ENCODE results near the gene TNFAIP8. TPM values are rescaled to one million over a fixed set of nuclear protein-coding genes. Genes with fewer than 3 reads are reported as not detected.
"Not testable (repeated sequence)": the region's sequence is repeated elsewhere in the genome, so short reads cannot be mapped to it uniquely, and the experiment has no call there.

Gene TNFAIP8
- total RNA-seq, 1 donor from 2014 or later, result 40.0 TPM

DNA sequence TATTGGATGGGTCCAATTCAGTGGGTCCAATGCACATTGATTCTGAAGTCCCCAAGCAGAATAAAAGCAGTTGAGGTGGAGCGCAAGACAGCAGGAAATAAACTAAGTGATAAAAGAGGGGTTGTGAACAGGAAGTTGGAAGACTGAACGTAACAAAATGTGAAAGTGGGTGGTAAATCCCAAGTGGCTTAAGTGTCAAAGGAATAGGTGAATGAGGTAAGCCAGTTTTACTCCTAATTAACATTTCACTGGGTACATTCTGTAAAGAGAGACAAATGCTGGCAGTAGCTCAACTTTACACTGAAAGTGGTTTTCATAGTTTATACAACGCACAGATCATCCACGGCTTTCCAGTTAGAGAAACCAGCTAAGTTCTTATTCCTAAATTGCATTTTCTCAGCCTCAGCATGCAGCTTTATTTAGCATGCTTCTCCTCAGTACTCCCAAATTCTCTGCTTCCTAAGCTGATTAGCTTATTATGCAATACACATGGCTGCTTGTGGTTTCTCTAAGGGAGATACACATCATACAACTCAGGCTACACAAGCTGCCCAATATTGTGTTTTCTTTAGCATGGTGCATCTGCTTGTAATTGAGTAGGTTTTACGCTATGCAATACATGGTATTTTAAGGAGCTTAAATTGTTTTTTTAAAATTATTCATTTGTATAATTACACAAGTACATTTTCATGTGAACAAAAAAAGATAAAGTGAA is 62.2 kb downstream of the TNFAIP8 start:
- TF ChIP-seq CTCF (IDR thresholded peaks at IDR 0.05; ENCODE audit: insufficient read depth, low read length, poor library complexity, severe bottlenecking), result no peak
- Histone ChIP-seq H3K4me3 (ENCODE audit: low read depth, low read length) (no peak overlapping the region), H3K27me3 (ENCODE audit: control insufficient read depth, insufficient read depth, low read length) (no peaks in the 10 kb centered on the region), H3K36me3 (ENCODE audit: control insufficient read depth, insufficient read depth, low read length) (no peaks in the 10 kb centered on the region)
- no peak for DNase-seq (ENCODE audit: low read depth)

DNA sequence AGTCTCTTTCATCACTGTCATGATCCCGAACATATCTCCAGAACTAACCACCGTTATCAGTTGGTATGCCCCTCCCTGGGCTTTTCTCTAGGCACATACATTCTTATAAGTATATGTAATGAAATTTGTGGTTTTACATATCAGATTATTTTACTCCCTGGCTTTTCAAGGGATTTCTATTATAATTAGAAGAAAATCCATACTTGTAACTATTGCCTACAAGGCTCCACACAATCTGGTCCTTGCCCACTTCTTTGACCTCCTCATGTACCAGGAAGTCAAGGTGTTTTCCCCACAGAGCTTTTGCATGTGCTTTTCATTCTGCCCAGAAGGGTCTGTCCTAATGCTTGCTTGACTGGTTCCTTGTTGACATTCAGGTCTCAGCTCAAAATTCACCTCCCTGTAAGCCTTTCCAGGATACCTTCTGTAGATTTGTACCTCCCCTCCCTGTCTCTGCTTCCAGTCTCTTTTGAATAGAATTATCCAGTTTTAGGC is 62.8 kb downstream of the TNFAIP8 start:
- no peak overlapping the region for H3K4me3 ChIP-seq (ENCODE audit: low read depth, low read length)
- DNase-seq (ENCODE audit: low read depth), result no peak
- TF ChIP-seq CTCF (IDR thresholded peaks at IDR 0.05; ENCODE audit: insufficient read depth, low read length, poor library complexity, severe bottlenecking), result no peak

GRCh38 chr5:119420169-119420568 is 64.3 kb downstream of the TNFAIP8 start:
- no peaks in the 10 kb centered on the region for H3K27me3 ChIP-seq (ENCODE audit: control insufficient read depth, insufficient read depth, low read length)
- H3K4me3 ChIP-seq (ENCODE audit: low read depth, low read length), result no peak overlapping the region
- DNase-seq (ENCODE audit: low read depth), result no peak
- TF ChIP-seq CTCF (IDR thresholded peaks at IDR 0.05; ENCODE audit: insufficient read depth, low read length, poor library complexity, severe bottlenecking), result no peak
- no peaks in the 10 kb centered on the region for H3K36me3 ChIP-seq (ENCODE audit: control insufficient read depth, insufficient read depth, low read length)

More for the DNA sequence above, 62.8 kb downstream of the TNFAIP8 start:
- Histone ChIP-seq H3K36me3 (ENCODE audit: control insufficient read depth, insufficient read depth, low read length) (no peaks in the 10 kb centered on the region), H3K27me3 (ENCODE audit: control insufficient read depth, insufficient read depth, low read length) (no peaks in the 10 kb centered on the region)

GRCh38 chr5:119426057-119426456 is 70.2 kb downstream of the TNFAIP8 start:
- no peak overlapping the region for H3K4me3 ChIP-seq (ENCODE audit: low read depth, low read length)
- TF ChIP-seq CTCF (IDR thresholded peaks at IDR 0.05; ENCODE audit: insufficient read depth, low read length, poor library complexity, severe bottlenecking), result no peak
- no peaks in the 10 kb centered on the region for H3K27me3 ChIP-seq (ENCODE audit: control insufficient read depth, insufficient read depth, low read length)
- no peaks in the 10 kb centered on the region for H3K36me3 ChIP-seq (ENCODE audit: control insufficient read depth, insufficient read depth, low read length)
- DNase-seq (ENCODE audit: low read depth), result no peak

DNA sequence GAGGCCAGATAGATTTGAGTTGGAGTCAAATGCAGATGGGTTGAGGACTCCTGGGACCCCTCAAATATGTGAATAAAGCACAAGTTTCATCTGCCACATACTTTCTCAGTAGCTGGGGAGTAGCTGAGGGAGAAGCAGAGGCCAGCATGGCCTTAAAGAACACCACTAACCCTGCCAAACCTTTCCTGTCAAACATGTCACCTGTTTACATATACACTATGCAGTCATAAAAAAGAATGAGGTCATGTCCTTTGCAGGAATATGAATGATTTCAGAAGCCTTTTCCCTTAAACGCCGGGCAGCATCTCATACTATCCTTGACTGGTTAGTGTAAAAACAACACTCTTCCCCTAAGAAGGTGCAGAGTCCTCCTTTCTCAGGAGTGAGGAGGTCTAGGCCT is 71.2 kb downstream of the TNFAIP8 start:
- DNase-seq (ENCODE audit: low read depth), result no peak
- no peak overlapping the region for H3K4me3 ChIP-seq (ENCODE audit: low read depth, low read length)
- no peak for TF ChIP-seq CTCF (IDR thresholded peaks at IDR 0.05; ENCODE audit: insufficient read depth, low read length, poor library complexity, severe bottlenecking)
- no peaks in the 10 kb centered on the region for H3K27me3 ChIP-seq (ENCODE audit: control insufficient read depth, insufficient read depth, low read length)
- no peaks in the 10 kb centered on the region for H3K36me3 ChIP-seq (ENCODE audit: control insufficient read depth, insufficient read depth, low read length)

DNA sequence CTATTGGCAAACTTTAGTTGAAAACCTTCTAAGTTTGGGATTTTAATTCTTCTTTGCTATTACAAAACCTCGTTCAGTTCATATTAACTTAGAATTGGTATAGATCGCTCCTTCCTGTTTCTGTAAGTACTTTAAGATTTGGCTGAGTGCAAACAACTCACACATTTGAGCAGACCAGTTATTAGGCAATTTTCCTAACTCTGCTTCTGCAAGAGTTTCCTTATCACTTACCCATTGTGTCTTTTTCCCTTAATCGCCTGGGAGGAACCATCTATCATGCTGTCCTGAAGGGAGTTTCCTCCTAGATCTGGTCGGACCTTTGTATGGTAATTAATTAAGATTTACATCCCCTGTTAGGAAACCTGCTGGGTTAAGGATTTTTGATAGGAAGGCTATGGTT is 71.8 kb downstream of the TNFAIP8 start:
- not testable (repeated sequence) for H3K27me3 ChIP-seq (ENCODE audit: control insufficient read depth, insufficient read depth, low read length); DNase-seq (ENCODE audit: low read depth); H3K36me3 ChIP-seq (ENCODE audit: control insufficient read depth, insufficient read depth, low read length); H3K4me3 ChIP-seq (ENCODE audit: low read depth, low read length)

GRCh38 chr5:119428166-119428565 is 72.3 kb downstream of the TNFAIP8 start:
- H3K4me3 ChIP-seq (ENCODE audit: low read depth, low read length); DNase-seq (ENCODE audit: low read depth); H3K36me3 ChIP-seq (ENCODE audit: control insufficient read depth, insufficient read depth, low read length); H3K27me3 ChIP-seq (ENCODE audit: control insufficient read depth, insufficient read depth, low read length): not testable (repeated sequence)

- H3K36me3 ChIP-seq (ENCODE audit: control insufficient read depth, insufficient read depth, low read length); H3K4me3 ChIP-seq (ENCODE audit: low read depth, low read length); DNase-seq (ENCODE audit: low read depth); H3K27me3 ChIP-seq (ENCODE audit: control insufficient read depth, insufficient read depth, low read length): not testable (repeated sequence)
These were observed 72.8 kb downstream of the TNFAIP8 start for GRCh38 chr5:119428574-119428973.

DNA sequence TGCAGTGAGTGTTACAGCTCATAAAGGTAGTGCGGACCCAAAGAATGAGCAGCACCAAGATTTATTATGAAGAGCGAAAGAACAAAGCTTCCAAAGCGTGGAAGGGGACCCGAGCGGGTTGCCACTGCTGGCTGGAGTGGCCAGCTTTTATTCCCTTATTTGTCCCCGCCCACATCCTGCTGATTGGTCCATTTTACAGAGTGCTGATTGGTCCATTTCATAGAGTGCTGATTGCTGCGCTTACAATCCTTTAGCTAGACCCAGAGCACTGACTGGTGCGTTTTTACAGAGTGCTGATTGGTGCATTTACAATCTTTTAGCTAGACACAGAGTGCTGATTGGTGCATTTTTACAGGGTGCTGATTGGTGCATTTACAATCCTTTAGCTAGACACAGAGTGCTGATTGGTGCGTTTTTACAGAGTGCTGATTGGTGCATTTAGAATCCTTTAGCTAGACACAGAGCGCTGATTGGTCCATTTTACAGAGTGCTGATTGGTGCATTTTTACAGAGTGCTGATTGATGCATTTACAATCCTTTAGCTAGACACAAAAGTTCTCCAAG is 76.9 kb downstream of the TNFAIP8 start:
- not testable (repeated sequence) for DNase-seq (ENCODE audit: low read depth); H3K4me3 ChIP-seq (ENCODE audit: low read depth, low read length); H3K27me3 ChIP-seq (ENCODE audit: control insufficient read depth, insufficient read depth, low read length); H3K36me3 ChIP-seq (ENCODE audit: control insufficient read depth, insufficient read depth, low read length)
